GM21360 (cell line): ENCODE measurements around the gene POLR2I.
A peak's percentile ranks its signal among the peaks of the same experiment; 100 is the strongest.

Experiments used
- ATAC-seq: cut with Tn5 transposase; IDR thresholded peaks from one replicate; pipeline ENCODE4 v1.9.1; 2021; ENCODE audit warnings: mild to moderate bottlenecking, moderate library complexity; ENCODE audit not compliant: unreplicated experiment

POLR2I gene

DNA sequence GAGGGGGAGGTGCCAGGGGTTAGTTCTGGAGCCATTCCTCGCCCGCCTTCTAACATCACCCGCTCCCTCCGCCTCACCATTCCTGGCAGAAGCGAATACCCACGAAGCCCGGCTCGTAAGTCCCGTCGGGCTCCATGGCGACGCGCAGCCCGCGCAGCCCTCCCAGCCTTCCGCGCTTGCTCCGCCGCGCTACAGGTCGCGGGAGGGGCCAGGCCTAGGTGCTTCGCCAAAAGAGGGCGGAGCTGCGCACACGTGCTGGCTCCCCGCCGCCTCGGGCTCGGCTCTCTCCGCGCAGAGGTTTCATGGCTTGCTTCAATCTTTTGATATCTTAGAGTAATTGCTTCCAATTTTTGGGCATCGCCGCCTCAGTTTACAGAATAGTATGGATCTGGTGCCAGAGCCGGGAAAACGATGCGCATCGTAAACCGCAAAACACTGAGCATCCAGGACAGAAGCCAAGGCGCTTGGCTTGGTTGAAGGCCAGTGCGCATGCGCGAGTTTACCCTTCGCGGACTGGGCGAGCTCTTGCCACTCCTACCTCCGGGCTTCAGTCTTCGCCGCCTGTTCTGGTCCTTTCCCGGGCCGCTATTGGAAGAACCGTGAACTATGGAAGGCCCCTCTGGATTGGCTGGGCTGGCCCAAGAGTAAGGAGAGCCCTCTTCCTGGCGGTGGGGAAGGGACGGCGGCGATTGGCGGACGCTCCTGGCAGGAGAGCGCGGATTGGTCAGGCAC is at the start of gene POLR2I:
Gene POLR2I, minus strand, starts transcription at position 155 of the 732 bp plus-strand sequence. Its CDS starts 19 bp downstream, at position 136.
- peak; percentile 63 for ATAC-seq

DNA sequence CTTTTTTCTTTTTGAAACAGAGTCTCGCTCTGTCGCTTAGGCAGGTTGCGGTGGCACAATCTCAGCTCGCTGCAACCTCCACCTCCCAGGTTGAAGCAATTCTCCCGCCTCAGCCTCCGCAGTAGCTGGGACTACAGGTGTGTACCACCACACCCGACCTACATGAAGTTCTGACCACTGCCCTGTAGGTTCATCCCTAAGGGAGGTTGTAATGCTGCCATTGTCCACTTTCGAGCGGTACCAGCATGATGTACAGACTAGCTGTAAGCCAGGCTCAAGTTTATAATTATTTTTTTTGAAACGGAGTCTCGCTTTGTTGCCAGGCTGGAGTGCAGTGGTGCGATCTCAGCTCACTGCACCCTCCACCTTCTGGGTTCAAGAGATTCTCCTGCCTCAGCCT is 49.1 kb upstream of the POLR2I start:
- ATAC-seq: no peak

DNA sequence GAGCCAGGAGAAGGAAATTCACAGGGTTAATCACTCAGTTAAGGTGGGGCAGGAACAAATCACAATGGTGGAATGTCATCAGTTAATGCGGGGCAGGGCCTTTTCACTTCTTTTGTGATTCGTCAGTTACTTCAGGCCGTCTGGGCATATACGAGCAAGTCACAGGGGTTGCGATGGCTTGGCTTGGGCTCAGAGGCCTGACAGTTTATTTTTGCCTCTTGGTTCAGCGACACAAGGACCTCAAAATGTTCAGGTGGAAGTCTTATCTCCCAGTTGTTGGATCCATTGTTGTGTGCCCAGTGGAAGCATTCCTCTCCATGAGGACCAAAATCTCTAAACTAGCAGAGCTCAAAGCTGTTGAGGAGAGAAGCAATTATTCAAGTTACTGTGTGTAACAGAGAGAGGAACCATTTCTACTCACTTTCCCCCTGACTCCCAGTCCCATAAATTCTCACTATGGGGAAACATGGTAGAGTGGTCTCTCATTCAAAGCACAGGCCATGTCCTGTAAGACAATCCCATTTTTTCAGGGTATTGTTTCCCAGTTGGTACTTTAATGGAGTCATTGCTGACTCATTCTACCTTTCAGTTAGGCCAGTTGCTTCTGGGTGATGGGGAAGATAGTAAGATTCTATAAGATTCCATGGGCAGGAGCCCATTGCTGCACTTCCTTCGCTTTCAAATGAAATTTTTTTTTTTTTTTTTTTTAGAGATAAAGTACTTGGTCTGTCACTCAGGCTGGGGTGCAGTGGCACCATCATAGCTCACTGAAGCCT is 46.3 kb upstream of the POLR2I start:
- ATAC-seq: no peak

DNA sequence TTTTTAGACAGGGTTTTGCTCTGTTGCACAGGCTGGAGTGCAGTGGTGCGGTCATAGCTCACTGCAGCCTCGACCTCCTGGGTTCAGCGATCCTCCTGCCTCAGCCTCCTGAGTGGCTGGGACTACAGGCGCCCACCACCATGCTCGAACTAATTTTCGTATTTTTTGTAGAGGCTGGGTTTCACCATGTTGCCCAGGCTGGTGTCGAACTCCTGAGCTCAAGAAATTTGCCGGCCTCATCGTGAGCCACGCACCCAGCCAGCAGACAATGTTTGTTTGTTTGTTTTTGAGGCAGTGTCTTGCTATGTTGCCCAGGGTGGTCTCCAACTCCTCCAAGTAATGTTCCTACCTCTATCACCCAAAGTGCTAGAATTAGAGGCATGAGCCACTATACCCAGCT is 38.5 kb upstream of the POLR2I start:
- no peak for ATAC-seq

DNA sequence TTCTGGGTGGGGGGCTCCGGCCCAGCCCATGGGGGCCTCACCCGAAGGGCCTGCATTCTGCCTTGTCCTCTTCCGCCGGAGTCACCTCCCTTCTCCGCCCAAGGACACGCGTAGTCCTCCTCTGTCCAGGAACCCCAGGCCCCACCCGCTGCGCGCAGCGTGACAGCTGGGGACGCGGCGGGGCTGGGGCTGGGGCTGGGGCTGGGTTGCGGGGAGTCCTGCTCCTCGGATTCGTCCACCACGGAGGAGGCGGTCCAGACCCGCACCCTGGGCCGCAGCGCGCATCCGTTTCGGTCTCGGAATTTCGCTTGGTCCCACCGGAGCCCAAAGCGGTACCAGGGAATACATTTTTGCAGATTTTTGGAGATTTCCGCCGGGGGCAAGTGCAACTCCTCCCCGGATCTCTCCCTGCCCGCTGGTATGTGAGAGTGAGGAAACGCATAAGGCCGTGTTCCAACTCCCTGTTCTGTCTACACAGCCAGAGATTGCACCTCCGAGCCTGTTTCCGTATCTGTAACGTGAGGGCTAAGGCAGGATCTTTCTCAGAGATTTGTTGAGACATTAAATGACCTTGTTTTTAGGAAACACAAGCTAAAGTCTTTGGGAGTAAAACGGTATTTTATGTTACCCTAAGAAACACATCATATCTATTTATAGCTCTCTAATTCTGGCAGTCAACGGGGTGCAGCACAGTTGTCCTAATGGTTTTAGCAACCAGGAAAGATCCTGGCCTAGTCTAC is 37.8 kb upstream of the POLR2I start, which contains the start of gene COX7A1:
Gene COX7A1, minus strand, starts transcription at position 96 of the 740 bp plus-strand sequence. Its CDS starts 40 bp downstream, at position 56.
- no peak for ATAC-seq

DNA sequence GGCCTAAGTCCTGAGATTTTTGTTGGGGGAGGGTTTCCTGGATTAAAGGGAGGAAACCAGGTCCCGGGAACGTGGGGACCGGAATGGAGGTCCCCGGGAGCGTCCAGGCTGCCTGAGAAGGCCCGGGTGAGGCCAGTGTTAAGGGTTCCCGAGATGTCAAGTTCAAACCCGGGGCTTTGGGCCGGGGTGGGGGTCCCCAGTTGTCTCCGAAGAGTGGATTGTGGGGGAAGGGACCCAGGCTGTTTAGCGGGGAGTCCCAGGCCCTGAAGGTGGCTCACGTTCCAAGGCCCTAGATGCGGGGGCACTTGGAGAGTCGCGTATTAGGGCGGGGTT is 37.3 kb upstream of the POLR2I start:
- ATAC-seq: no peak

DNA sequence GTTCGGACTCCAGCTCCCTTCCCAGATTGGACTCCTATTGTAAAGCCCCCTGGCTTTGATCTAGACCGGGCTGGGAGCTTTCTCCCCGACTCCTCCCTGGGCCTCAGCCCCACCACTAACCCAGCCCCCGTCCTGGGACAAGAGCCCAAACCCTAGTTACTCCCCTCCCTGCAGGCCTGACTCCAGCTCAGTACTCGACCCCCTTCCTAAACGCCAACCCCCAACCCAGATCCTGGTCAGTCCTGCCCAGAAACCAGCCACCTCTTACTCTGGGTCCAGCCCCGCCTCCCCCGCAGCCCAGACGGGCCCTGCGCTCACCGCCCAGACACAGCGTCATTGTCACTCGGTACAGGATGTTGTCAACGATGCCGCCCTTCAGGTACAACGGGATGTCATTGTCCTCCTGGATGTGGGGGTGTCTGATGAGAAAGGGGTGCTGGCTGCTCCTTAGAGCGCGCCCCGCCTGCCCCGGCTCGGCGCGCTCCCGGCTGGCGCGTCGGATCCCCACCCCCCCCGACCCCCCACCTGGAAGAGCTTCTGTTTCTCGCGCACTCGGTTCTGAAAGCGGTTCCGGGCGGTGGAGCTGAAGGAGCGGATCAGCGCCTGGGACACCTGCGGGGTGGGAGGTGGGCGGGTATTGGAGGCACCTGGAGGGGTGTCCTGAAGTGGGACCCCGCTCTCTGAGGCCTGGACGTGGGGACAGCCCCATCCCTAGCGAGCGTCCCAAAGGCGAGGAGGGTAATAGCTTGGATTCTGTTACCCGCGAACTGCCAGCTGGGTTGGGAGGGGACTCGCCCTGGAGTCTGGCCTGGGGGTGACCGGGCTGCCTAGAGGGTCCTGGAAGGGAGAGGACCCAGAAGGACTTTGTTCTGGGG is 36.7 kb upstream of the POLR2I start:
- no peak for ATAC-seq

DNA sequence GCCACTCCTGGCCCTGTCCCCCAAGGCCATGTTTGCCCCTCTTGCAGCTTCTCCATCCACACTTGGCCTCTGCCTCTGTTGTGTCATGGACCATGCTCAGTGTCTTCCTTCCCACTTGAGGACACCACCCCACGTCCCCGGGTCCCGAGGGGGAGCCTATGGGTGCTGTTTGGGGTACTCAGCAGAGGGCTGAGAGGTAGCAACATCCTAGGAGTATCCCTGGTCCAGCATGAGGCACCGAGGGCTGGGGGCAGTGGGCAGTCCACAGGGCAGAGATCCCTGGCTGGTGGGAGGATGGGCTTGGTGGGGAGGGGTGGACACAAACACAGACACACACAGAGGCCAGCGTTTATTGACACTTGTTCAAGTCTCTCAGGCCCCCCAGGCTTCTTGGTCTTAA is 35.9 kb upstream of the POLR2I start:
- ATAC-seq: no peak

DNA sequence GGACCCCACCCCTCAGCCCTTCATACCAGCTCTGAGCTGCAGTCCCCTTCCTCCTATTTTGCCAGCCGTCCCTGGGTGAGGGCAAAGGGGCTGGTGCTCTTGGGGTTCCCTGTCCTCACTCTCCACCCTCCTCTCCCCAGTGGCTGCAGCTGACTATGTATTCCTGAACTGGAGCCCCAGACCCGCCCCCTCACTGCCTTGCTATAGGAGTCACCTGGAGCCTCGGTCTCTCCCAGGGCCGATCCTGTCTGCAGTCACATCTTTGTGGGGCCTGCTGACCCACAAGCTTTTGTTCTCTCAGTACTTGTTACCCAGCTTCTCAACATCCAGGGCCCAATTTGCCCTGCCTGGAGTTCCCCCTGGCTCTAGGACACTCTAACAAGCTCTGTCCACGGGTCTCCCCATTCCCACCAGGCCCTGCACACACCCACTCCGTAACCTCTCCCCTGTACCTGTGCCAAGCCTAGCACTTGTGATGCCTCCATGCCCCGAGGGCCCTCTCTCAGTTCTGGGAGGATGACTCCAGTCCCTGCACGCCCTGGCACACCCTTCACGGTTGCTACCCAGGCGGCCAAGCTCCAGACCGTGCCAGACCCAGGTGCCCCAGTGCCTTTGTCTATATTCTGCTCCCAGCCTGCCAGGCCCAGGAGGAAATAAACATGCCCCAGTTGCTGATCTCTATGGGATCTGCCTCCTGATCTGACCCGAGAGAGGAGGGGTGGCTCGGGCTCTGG is 35.2 kb upstream of the POLR2I start:
- no peak for ATAC-seq

DNA sequence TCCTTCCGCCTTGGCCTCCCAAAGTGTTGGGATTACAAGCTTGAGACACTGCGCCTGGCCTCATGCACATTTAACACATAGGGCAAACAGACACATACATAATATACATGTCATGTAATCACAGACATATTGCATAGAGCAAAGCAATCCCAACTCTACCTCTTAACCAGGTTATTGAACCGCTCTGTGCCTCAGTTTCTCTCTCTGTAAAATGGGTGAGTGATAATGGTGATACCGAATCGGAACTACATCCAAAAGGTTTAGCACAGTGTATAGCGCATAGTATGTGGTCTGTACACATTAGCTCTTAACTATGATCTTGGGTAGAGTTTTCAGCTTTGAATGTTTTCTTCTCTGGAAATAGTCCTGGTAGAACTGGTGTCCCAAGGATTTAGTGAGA is 29.9 kb upstream of the POLR2I start:
- ATAC-seq: no peak

DNA sequence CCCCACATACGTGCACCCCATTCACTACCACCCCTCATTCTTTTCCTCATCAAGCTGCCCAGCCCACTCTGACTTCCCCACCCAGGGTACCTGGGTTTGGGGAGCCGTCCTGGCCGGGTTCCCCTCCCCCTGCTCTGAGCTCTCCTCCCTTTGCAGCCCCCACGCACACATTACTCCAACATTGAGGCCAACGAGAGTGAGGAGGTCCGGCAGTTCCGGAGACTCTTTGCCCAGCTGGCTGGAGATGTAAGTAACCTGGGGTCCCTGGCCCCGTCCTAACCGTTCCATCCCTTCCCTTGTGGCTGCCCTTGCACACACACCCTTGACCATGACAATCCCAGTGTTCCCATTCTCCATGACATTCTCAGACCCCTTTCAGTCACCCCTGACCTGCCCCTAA is 27.8 kb upstream of the POLR2I start:
- ATAC-seq: no peak

DNA sequence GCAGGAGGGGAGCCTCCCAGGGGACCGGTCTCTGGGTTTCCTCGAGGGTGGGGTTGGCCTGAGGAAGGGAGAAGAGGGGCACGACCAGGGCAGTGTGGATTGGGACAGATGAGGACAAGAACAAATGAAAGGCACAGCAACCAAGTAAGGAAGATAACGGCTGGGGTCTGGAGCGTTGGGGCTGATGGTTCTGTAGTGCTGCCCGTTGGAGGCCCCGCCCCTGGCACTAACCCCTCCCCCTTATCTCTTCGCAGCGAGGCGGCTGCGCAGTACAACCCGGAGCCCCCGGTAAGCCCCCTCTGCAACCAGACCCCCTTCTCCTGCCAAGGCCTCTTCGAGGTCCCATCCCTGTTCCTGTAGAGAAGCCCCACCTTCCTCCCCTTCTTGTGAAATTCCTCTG is 27.4 kb upstream of the POLR2I start:
- ATAC-seq: no peak

DNA sequence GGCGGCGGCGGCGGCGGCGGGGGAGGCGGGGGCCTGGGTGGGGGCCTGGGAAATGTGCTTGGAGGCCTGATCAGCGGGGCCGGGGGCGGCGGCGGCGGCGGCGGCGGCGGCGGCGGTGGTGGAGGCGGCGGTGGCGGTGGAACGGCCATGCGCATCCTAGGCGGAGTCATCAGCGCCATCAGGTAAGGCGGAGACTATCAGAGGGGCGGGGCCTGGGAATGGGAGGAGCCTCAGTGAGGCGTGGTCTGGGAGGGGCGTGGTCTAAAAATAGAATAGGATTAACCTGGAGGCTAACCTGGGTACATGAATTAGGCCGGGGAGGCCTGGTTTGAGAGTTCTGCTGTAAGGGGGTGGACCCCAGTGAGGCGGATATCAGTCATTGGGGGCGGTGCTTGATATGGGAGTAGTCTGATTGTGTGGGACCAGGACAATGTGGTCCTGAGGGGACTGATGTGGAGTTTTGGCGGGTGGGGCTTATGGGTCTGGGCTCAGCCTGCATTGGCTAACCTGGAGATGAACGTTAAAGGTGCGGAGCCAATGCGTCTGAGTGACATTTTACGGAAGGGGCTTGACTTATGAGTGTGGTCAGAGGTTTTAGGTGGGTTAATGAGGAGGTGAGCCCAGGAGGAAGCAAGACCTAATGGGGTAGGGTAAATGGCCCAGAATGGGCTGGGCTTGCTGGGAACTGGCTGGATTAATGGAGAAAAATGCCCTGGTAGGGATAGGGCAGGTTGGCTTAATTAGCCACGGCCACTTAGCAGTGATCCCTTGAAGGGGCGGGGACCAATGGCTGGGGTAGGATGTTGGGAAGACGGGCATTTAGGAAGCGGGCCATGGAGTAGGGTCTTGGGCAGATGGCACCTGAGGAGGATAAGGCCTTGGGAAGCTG is 26.6 kb upstream of the POLR2I start:
- peak; percentile 43 for ATAC-seq

DNA sequence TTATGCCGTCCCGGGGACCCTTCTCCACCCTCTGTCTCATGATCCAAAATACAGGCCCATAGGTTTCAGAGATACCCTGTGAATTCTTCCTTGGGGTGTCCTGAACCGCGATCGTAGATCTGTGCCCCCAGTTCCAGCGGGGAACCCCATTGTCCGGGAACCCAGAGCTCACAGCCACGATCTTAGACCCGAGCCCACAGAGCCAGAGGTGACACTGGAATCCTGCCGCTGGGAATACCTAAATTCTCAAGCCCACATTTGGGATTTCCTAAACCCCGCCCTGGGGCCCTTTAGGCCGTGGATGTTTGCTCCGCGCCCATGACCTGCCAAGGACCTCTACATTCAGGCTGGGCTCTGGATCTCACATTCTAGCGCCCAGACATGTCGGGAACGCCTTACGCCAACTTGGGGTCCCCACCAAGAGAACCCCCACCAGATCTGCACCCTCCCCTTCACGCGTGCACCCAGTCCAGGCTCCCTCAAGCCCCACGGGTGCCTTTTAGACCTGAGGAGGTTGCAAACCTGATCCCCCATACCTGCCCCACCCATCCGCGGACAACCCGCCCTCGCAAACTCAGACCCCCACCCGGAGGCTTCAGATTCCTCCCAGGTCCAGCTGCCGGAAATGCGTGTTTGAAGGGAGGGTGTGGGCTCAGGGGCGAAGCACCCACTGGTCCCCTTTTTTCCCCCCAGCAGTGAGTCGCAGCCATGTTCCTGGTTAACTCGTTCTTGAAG is 25.8 kb upstream of the POLR2I start:
- ATAC-seq: no peak

DNA sequence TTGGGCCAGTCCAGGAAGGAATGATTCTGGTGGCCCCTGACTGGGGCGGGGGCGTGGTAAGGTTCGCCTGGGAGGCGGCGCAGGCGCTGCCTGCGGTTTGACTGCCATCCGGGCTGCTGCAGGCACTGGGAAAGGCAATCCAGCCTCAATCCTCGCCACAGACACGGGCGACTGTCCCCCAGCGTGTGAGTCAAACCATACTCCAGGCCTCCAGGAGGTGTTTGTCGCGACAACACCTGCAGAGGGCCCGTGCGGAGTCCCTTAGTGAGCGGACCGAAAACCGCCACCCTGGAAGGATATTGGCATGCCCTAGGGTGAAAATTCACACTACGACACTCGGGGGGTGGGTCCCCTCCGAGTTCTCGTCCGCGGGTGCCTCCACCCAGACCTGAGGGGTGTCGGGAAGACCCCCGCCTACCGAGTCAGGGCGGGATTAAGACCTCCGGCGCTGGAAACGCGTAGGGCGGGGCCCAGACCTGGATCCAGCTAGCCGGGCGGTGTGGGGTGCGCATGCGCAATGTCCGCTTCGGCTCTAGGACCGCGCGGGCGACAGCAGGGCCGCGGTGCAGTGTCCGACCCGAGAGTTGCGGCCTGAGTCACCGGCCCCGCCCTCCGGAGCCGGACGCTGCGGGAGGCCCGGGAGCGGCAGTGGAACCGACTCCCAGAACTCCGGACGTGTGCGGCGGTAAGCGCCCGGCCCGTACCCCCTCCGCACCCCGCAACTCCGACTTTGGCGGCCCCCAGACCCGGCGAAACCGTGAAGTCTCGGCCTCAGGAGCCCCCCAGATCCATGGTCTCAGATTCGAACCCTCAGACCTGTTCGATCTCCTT is 25.0 kb upstream of the POLR2I start, which contains the start of gene CAPNS1:
Gene CAPNS1, plus strand, starts transcription at position 594 of the 831 bp plus-strand sequence. CDS start 946 bp downstream, outside the sequence.
- peak; percentile 69 for ATAC-seq

DNA sequence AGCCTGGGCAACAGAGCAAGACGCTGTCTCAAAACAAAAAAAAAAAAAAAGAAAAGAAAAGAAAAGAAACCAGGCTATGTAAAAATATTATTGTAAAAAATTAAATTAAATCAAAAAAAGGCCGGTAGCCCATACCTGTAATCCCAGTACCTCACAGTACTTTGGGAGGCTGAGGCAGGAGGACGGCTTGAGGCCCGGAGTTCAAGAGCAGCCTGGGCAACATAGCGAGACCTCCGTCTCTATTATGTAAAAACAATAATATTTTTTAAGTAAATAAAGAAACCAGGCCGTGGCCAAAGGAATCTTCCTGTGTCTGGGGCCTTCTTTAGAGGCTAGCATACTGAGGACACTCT is 24.4 kb upstream of the POLR2I start:
- no peak for ATAC-seq

DNA sequence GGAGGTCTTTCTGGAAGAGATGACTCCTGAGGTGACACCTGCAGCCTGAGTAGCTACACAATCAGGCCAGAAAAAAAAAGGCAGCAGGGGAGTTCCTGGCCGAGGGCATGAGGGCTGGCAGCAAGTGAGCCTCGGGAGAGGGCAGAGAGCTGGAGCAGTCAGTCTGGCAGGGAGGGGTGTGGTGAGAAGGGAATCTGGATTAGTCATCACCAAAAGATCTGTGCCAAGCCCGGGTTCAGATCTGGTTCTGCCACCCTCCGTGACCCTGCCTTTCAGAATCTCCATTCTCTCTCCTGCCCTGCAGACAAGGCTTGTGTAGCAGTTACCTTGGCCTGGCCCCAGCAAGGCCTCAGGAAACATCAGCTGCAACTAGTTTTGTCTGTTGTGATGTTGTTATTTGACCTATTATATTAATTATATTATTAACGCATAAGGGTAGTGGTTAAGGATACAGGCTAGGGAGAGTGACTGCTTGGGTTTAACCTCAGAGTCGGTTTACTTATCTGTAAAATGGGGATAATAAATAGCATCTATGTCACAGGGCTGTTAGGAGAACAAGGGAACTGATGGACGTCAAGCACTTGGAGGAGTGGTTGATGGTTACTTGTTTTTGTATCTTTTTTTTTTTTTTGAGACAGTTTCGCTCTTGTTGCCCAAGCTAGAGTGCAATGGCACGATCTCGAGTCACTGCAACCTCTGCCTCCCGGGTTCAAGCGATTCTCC is 22.4 kb upstream of the POLR2I start:
- ATAC-seq: no peak
